Activated CD8-positive, alpha-beta memory T cell treated with anti-CD3 and anti-CD28 coated beads, Interleukin-2, amount 50 U/mL, for 24 hours (primary cell): ENCODE data around the gene DEPDC4.

ENCODE experiments used
- DNase-seq: peaks from one replicate; pipeline ENCODE4 v3.0.0-alpha.2; 2020; ENCODE audit errors: extremely low read depth

DEPDC4 gene

DNA sequence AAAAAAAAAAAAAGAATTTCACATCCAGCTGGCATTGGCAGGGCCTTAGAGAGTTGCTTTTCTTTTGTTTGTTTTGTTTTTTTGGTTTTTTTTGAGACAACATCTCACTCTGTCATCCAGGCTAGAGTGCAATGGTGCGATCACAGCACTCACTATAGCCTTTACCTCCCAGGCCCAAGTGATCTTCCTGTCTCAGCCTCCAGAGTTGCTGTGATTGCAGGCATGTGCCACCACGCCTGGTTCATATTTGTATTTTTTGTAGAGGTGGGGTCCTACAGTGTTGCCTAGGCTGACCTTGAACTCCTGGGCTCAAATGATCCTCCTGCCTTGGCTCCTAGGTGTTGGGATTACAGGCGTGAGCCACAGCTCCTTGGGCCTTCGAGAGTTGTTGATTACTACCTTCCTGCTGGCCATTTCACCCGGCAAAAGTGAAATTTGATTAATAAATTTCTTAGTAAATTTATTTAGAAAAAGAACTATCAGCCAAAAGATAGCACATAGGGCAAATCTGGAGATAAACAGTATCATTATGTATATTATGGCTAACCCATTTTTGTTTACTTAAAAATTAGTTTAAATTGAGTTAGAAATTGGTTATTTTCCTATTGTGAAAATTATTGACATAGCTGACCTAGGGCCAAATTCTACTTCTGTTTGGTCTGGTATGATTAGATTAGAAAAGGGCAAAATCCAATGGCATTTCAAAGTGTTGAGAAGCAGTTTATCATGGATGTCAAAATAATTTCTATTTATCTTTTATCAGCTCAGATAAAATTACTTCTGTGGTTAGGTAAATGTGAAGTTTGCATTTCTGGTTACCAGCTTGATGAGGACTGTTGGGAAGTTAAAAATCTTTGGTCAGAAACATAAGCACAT is 53.6 kb downstream of the DEPDC4 start:
- DNase-seq = no peak

- DNase-seq = no peak
Observed at GRCh38 chr12:100211698-100212097, 55.2 kb downstream of the DEPDC4 start.

DNA sequence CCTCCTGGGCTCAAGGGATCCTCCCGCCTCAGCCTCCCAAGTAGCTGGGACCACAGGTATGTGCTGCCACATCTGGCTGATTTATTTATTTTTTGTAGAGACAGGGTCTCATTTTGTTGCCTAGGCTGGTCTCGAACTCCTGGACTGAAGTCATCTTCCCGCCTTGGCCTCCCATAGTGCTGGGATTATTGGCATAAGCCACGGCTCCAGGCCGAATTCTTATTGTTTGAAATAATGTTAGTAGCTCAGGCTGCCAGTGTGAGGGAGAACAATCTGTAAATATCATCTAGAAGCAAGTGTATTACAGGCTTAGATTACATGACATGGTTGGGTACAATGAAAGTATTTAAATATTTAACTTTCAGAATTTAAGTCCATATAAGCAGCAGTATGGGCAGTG is 58.0 kb downstream of the DEPDC4 start:
- DNase-seq = no peak

DNA sequence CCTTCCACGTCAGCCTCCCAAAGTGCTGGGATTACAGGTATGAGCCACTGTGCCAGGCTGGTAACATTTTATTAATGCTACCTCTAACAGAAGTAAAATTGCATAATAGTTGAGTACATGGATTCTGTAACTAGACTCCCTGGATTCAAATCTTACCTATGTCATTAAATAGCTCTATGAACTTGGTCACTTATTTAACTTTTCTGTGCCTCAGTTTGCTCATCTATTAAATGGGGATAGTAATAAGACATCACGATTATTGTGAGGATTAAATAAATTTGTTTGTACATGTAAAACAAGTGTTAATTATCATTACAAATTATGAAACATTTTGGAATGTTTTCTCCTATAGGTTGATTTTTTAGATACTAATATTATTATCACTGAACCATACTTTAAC is 59.6 kb downstream of the DEPDC4 start:
- no peak for DNase-seq

DNA sequence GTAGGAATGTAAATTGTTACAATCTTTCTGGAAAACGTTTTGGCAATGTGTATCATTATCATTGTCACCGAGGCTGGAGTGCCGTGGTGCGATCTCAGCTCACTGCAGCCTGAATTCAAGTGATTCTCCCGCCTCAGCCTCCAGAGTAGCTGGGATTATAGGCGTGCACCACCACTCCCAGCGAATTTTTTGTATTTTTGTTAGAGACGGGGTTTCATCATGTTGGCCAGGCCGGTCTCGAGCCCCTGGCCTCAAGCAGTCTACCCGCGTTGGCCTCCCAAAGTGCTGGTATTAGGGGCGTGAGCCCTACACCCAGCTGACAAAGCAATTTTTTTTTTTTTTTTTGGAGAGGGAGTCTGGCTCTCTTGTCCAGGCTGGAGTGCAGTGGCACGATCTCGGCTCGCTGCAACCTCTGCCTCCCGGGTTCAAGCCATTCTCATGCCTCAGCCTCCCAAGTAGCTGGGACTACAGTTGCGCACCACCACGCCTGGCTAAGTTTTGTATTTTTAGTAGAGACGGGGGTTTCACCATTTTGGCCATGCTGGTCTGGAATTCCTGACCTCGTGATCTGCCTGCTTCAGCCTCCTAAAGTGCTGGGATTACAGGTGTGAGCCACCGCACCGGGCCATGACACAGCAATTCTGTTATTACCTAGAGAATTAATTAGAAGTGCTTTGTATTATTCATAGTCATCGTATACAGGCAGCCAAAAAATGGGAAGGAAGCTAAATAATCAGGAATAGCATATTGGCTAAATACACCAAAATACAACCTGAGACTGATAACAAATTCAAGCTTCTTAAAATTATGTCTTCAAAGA is 65.1 kb downstream of the DEPDC4 start:
- no peak for DNase-seq

- DNase-seq = peak; percentile 96
Observed at GRCh38 chr12:100200463-100201181, 66.3 kb downstream of the DEPDC4 start, which contains the start of gene ACTR6. Gene ACTR6, plus strand, starts transcription at chr12:100200815. Its CDS starts 37 bp downstream, at chr12:100200852.

DNA sequence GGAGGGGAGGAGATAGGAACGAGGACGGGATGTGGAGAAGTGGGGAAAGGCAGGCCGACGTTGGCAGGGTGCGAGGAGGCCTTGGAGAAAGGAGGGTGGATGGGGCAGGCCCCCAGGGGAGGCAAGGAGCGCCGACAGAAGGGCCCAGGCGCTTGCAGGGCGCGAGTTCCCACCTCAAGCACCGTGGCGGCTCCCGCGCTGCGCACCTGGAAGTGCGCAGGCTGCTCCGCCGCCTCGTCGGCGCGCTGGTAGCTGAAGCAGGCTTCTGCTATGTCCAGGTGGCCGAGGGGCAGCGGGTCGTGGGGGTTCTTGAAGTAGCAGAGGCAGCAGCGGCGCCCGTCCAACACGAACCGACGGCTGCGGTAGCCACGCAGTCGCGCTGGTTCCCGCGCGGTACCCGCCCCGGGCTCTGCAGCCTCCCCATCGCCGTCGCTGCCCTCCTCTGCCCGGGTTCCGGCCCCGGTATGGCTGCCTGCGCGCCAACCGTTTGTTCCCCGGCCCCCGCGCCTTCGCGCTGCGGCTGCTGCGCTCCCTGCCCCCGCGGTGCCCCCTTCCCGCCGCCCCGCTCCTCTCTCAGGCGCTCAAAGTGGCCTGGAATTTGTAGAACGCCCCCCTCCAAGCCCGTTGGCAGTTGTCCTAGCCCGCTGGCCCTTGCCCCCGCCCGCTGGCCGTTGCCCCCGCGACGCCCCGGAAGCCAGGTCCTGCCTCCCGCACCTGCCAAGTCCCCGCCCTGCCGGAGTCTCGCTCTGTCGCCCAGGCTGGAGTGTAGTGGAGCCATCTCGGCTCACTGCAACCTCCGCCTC is 67.3 kb downstream of the DEPDC4 start:
- peak; percentile 49 for DNase-seq

DNA sequence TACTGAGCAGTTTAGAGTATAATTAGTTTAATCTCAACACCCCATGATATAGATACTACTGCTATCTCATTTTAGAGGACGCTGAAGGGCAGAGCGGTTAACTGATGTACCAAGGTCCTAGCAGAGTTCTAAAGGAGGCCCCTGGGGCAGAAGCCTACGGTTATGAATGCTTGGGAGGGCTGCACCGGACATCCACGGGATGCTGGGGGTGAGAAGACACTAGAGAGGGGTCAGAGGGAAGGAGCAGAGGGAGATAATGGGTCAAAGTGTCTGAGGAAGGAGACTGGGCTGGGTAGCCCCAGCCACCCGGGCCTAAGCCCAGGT is 67.9 kb downstream of the DEPDC4 start:
- no peak for DNase-seq

DNA sequence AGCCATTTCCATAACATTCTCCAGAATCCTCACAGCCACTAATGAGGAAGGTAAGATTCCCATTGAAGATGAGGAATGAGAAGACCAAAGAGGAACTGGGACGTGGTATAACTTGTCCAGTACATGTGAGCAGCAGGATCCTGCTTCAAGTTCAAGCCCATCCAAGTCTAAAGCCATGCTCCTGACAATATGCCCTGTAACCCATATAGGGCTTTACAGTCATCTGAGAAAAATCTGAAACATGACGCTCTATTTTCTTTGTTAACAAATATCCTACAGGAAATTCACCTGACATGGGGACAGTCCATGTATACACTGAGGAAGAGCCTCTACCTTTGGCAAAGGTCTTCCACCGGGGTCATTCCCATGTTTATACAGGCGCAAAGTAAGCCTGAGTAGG is 69.4 kb downstream of the DEPDC4 start:
- no peak for DNase-seq

- no peak for DNase-seq
Observed at GRCh38 chr12:100193085-100193484, 73.8 kb downstream of the DEPDC4 start.
